Measurements from ENCODE around the gene PSMD1.

The PSMD1 gene

DNA sequence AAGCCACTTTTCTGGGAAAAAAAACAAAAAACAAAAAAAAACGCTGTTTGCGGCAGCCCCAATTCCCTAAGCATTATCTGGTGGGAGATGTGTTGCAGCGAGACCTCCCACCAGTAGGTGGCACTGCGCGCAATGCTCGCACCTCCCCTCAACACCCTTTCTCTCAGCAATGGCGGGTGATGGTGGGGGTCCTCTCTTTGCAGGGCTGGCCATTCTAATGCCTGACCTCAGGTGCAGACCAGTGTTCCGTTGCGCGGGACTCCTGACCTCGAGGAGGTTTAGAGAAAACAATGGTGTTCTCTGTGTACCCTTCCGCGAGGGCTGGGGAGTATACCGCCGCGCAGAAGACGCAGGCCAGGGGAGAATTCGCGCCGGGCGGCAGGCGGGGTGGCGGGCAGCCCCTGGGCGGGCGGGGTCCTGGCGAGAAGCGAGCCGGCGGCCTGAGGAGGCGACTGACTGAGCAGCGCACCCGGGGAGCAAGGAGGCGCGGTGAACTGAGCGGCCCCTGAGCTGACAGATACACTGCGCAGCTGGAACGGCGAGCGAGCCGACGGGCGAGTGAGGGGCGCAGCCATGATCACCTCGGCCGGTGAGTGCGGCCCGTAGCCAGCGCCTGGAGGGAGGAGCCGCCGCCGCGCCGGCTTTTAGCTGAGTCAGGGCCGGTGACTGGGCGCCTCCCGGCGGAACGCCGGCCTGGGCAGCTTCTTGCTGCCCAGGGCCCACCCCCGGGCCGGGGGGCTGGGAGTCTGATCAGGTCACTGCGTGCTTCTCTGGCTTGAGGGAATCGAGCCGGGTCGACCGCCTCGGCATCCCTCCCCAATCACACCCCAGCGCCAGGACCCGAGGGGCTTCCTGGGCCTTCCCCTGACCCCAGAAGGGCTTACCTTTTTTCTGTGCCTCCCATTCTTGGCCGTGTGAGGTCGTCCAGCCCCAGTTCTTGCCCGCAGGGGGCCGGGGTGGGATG, at the start of gene PSMD1:
PSMD1 (plus strand) TSS at position 415 of the 964 bp plus-strand sequence; CDS start at position 574, 159 bp downstream.
- H3K4me3 Mint-ChIP-seq: peak within 1 kb of the TSS; percentile 92
- no peaks in the 10 kb centered on the region for H3K9me3 Mint-ChIP-seq
- peak within 1 kb of the TSS; percentile 96 for H3K27ac Mint-ChIP-seq (ENCODE audit: low read depth)
- DNase-seq (ENCODE audit: low spot score in 2 of 2) (peak; percentile 92), ATAC-seq (replicated peaks; ENCODE audit: extremely low read depth, poor library complexity, severe bottlenecking) (peak; percentile 86)
- peaks cover 16% of the 10 kb centered on the region for H3K27me3 Mint-ChIP-seq
- H3K4me1 Mint-ChIP-seq: peaks cover 52% of the 10 kb centered on the region
- H3K36me3 Mint-ChIP-seq (ENCODE audit: insufficient read depth): peaks cover 17% of the 10 kb centered on the region

DNA sequence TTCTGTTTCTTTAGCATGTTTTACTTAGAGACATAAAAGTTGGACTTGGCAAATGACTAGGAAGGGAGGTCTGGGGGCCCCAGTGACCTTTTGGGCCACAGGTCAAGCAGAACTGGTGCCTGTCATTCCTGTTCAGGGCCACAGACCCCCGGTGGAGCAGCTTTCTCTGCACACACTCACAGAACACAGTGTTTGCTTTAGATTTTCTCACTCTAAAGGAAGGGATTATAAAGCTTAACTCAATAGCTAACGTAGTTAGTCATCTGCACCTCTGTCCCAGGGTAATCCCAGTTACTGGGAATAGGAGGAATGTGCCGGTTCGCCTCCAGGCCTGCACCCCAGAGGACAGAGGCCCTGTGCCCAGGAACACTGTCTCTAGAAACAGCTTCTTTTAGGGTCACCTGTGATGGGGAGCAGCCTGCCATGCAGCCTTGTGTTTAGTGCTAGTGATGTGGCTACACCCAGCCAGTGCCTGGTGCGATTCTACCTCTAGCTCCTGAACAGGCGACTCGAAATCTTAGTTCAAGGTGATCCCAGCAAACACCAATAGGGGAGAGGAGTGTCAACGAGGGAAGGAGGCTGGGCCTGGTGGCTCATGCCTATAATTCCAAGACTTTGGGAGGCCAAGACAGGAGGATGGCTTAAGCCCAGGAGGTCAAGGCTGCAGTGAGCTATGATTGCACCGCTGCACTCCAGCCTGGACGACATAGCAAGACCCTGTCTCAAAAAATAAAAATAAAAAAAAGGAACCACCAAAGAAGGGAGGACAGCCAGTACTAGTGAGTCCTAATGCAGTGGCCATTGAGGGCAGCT, 49.2 kb upstream of the PSMD1 start:
- no peak for ATAC-seq (replicated peaks; ENCODE audit: extremely low read depth, poor library complexity, severe bottlenecking)
- DNase-seq (ENCODE audit: low spot score in 2 of 2): no peak
- Mint-ChIP-seq H3K4me1 (no peaks in the 10 kb centered on the region), H3K27me3 (peaks cover 27% of the 10 kb centered on the region), H3K27ac (ENCODE audit: low read depth) (no peak overlapping the region), H3K4me3 (no peak overlapping the region), H3K9me3 (peaks cover 11% of the 10 kb centered on the region), H3K36me3 (ENCODE audit: insufficient read depth) (peaks cover 1% of the 10 kb centered on the region)

DNA sequence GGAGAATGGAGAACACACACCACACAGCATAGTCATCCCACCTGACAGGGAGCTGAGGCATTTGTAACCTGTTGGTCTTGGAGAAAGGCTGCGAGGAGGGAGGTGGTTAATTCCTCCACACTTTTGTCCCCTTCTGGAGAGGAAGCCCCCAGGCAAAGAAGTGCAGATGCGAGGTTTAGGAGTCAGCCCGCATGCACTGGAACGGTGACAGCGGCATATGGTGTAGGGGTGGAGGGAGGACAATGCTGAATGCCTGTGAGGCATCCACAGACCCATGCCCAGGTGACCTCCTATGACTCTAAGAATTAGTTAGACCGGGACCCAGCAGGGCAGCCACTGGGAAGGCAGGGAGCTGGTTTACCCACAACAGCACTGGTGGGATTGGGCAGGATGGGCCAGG, 48.5 kb upstream of the PSMD1 start:
- Mint-ChIP-seq H3K9me3 (peaks cover 11% of the 10 kb centered on the region), H3K4me3 (no peak overlapping the region), H3K4me1 (no peaks in the 10 kb centered on the region), H3K36me3 (ENCODE audit: insufficient read depth) (peaks cover 1% of the 10 kb centered on the region), H3K27me3 (peaks cover 34% of the 10 kb centered on the region), H3K27ac (ENCODE audit: low read depth) (no peak overlapping the region)
- ATAC-seq (replicated peaks; ENCODE audit: extremely low read depth, poor library complexity, severe bottlenecking) (no peak), DNase-seq (ENCODE audit: low spot score in 2 of 2) (no peak)

DNA sequence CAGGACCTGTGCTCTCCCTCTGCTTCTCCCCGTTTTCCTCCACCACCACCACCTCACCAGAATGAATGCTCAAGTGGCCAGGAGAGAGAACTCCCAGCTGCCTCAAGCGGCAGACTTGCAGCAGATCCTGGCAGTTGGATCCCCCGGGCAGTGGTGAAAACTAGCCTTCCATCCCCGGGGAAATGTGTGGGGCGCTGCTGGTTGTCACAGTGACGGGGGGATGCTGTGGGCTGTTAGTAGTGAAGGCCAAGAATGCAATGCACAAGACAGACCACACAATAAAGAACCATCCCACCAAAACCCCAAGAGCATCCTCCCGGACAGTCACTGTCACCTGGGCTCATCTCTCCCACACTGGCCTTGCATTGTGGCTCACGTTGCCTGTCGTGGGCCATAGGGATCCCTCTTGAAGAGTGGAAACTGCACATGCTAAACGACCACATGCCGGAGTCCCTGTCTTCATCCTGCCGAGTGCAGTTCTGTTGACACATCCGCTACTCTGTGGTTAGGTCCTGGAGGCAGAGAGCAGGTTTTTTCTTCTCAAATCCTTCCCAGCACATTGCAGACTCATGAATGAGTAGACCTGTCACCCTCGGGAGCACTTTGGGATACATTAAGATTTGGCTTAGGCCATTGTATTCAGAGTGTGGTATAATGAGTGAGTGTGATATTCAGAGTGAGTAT, 47.3 kb upstream of the PSMD1 start:
- H3K27me3 Mint-ChIP-seq: peaks cover 38% of the 10 kb centered on the region
- no peak overlapping the region for H3K4me3 Mint-ChIP-seq

DNA sequence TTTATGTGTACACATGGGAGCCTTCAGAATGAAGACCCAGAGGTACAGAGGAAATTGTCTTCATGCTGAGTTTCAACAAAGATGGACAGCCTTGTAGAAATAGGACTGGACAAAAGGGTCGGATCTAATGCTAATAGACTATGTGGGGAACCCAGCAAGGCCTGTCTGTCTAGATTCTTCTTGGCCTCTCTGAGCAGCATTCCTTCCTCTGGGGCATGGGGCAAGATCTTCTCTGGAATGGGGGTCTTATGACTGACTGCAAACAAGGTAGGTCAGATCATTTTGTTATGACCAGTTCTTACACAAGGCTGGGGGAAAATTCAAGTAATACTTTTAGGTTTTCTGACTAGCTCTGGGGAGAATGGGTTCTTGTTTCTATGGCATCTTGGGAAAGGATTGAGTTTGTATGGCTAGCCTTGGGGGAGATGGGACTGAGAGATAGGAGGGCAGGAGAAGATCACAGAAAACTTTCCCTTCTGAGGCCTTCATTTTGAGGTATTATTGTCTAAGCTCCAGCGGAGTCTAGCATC, 46.4 kb upstream of the PSMD1 start:
- no peak overlapping the region for H3K4me3 Mint-ChIP-seq
- H3K27ac Mint-ChIP-seq (ENCODE audit: low read depth): no peak overlapping the region
- no peak for DNase-seq (ENCODE audit: low spot score in 2 of 2)

More for the DNA sequence above, 47.3 kb upstream of the PSMD1 start:
- Mint-ChIP-seq H3K36me3 (ENCODE audit: insufficient read depth) (peaks cover 1% of the 10 kb centered on the region), H3K9me3 (peaks cover 11% of the 10 kb centered on the region), H3K27ac (ENCODE audit: low read depth) (no peak overlapping the region), H3K4me1 (no peaks in the 10 kb centered on the region)
- no peak for ATAC-seq (replicated peaks; ENCODE audit: extremely low read depth, poor library complexity, severe bottlenecking)
- no peak for DNase-seq (ENCODE audit: low spot score in 2 of 2)

DNA sequence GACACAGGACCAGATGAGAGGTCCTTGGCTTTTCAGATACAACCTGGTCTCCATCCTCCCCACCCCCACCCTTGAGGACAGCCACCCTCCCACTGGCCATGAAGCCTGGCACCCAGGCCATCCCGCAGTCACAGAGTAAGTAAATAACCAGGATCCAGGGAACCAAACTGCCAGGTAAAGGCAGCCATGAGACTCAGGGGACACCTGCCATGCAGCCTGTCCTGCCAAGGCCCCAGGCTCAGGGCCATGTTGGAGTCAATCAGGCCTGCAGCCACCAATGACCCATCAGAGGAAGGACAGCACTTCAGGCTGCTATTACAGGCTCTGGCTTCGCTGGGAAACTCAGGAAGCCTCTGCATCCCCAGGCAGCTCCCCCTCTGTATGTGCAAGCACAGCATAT, 45.1 kb upstream of the PSMD1 start:
- no peaks in the 10 kb centered on the region for H3K4me1 Mint-ChIP-seq
- H3K36me3 Mint-ChIP-seq (ENCODE audit: insufficient read depth): peaks cover 1% of the 10 kb centered on the region
- DNase-seq (ENCODE audit: low spot score in 2 of 2) (no peak), ATAC-seq (replicated peaks; ENCODE audit: extremely low read depth, poor library complexity, severe bottlenecking) (no peak)
- H3K9me3 Mint-ChIP-seq: no peaks in the 10 kb centered on the region
- H3K4me3 Mint-ChIP-seq: no peak overlapping the region
- no peak overlapping the region for H3K27ac Mint-ChIP-seq (ENCODE audit: low read depth)
- H3K27me3 Mint-ChIP-seq: peaks cover 57% of the 10 kb centered on the region

More for the DNA sequence above, 46.4 kb upstream of the PSMD1 start:
- peaks cover 47% of the 10 kb centered on the region for H3K27me3 Mint-ChIP-seq
- ATAC-seq (replicated peaks; ENCODE audit: extremely low read depth, poor library complexity, severe bottlenecking): no peak
- H3K9me3 Mint-ChIP-seq: peaks cover 5% of the 10 kb centered on the region
- H3K36me3 Mint-ChIP-seq (ENCODE audit: insufficient read depth): peaks cover 1% of the 10 kb centered on the region
- H3K4me1 Mint-ChIP-seq: no peaks in the 10 kb centered on the region

DNA sequence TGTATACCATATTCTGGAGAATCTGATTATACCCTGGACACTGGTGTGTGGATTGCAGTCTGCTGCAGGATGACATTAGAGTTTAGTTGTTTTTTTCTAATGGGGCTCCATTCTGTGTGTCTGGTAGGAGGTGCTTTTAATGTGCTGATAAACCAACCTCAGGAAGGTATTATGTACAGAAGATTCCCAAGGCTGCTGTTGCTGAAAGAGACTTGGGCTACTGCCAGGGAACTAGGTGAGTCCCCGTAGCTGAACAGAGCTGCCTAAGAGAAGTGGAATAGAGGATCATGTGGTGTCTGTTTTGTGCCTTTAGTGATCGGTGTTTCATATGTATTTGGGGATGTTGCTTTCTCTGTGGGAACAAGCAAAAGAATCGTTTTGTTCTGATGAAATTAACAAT, 44.2 kb upstream of the PSMD1 start:
- no peak overlapping the region for H3K27ac Mint-ChIP-seq (ENCODE audit: low read depth)

DNA sequence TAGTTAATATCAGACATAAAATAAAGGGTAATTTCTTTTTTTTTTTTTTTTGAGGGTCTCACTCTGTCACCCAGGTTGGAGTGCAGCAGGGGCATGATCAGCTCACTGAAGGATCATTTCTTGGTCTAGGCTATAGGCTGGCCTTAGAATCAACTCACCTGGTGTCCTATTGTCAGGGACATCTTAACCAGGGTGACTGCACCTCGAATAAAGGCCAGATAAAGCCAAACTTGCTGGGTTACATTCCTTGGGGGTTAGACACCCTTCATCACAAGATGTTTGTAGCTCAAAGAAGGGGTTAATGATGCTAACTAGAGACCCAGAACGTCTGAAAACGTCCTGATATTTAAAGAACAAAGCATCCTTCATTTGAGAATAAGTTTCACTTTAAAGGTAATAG, 42.8 kb upstream of the PSMD1 start:
- H3K27ac Mint-ChIP-seq (ENCODE audit: low read depth): no peak overlapping the region
- H3K9me3 Mint-ChIP-seq: no peaks in the 10 kb centered on the region
- H3K4me3 Mint-ChIP-seq: no peak overlapping the region
- H3K27me3 Mint-ChIP-seq: peaks cover 69% of the 10 kb centered on the region
- DNase-seq (ENCODE audit: low spot score in 2 of 2) (no peak), ATAC-seq (replicated peaks; ENCODE audit: extremely low read depth, poor library complexity, severe bottlenecking) (no peak)
- H3K36me3 Mint-ChIP-seq (ENCODE audit: insufficient read depth): peaks cover 3% of the 10 kb centered on the region
- peaks cover 5% of the 10 kb centered on the region for H3K4me1 Mint-ChIP-seq

More for the DNA sequence above, 44.2 kb upstream of the PSMD1 start:
- ATAC-seq (replicated peaks; ENCODE audit: extremely low read depth, poor library complexity, severe bottlenecking) (no peak), DNase-seq (ENCODE audit: low spot score in 2 of 2) (no peak)
- no peaks in the 10 kb centered on the region for H3K9me3 Mint-ChIP-seq
- peaks cover 66% of the 10 kb centered on the region for H3K27me3 Mint-ChIP-seq
- peaks cover 4% of the 10 kb centered on the region for H3K4me1 Mint-ChIP-seq
- H3K4me3 Mint-ChIP-seq: no peak overlapping the region
- peaks cover 1% of the 10 kb centered on the region for H3K36me3 Mint-ChIP-seq (ENCODE audit: insufficient read depth)

DNA sequence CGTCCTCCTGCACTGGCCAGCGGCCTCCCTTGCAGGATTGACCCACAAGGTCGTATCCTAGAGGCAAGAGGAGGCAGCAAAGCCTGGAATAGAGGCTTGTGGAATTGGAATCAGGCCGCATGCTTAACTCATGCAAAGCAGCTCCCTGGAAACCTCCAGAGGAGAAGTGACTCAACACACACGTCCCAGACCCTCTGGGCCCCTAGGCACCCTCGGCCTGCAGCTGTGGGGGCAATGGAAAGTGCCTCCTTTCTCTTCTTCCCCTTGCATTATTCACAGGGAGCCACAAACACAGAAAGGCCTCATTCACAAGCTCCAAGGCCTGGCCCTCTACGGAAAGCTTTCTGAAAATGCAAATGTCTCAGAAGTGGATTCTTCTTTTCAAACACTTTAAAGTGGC, 41.2 kb upstream of the PSMD1 start:
- no peaks in the 10 kb centered on the region for H3K9me3 Mint-ChIP-seq
- H3K4me1 Mint-ChIP-seq: peaks cover 5% of the 10 kb centered on the region
- H3K27ac Mint-ChIP-seq (ENCODE audit: low read depth): no peak overlapping the region
- ATAC-seq (replicated peaks; ENCODE audit: extremely low read depth, poor library complexity, severe bottlenecking) (no peak), DNase-seq (ENCODE audit: low spot score in 2 of 2) (no peak)
- H3K36me3 Mint-ChIP-seq (ENCODE audit: insufficient read depth): peaks cover 3% of the 10 kb centered on the region
- H3K4me3 Mint-ChIP-seq: no peak overlapping the region
- peaks cover 69% of the 10 kb centered on the region for H3K27me3 Mint-ChIP-seq

DNA sequence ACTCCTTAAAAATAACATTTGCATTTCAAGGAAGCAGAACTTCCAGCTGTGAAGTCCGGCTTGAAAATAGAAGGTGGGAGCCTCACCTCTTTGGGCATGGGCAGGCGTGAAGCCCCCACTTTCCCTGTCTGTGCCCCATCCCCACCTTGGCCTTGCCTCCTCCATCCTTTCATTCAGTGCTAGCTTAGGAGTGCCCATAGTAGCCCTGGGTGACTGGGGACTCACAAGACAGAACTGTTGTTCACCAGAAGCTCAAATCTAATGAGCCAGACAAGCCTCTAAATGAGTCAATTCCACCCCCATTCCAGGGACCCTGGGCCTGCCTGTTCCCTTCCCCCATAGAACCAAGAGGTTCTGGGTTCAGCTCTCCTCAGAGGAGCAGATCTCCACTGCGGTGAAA, 40.7 kb upstream of the PSMD1 start:
- no peak overlapping the region for H3K4me3 Mint-ChIP-seq
- no peak for DNase-seq (ENCODE audit: low spot score in 2 of 2)
- H3K27me3 Mint-ChIP-seq: peaks cover 70% of the 10 kb centered on the region
- H3K4me1 Mint-ChIP-seq: peaks cover 5% of the 10 kb centered on the region
- H3K36me3 Mint-ChIP-seq (ENCODE audit: insufficient read depth): peaks cover 3% of the 10 kb centered on the region
- no peak for ATAC-seq (replicated peaks; ENCODE audit: extremely low read depth, poor library complexity, severe bottlenecking)
- no peak overlapping the region for H3K27ac Mint-ChIP-seq (ENCODE audit: low read depth)
- no peaks in the 10 kb centered on the region for H3K9me3 Mint-ChIP-seq

DNA sequence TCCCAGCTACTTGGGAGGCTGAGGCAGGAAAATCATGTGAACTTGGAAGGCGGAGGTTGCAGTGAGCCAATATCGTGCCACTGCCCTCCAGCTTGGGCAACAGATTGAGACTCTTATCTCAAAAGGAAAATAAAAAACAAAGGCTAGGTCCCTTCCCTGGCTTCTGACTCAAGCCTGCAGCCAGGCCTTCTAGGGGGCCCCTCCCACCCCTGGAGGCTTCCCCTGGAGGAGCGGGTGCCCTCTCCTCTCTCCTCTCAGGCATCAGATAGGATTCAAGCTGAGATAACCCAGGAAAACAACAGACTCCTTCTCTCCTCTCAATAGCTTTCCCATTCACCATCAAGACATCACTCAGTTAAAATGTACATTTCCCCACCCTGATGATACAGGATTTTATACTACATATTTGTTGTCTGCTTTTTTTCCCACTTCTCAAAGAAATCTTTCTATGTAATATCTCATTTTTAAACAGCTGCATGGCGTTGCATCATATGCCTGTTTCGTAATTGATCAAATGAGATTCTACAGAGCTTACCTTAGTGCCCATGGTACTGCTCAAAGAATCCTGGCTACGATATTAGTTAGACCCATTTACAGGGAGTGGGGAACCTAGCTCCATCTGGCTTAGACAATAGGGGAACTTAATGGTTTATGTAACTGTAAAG, 40.0 kb upstream of the PSMD1 start:
- Mint-ChIP-seq H3K4me1 (peaks cover 5% of the 10 kb centered on the region), H3K36me3 (ENCODE audit: insufficient read depth) (peaks cover 3% of the 10 kb centered on the region), H3K9me3 (no peaks in the 10 kb centered on the region), H3K4me3 (no peak overlapping the region), H3K27me3 (peaks cover 70% of the 10 kb centered on the region), H3K27ac (ENCODE audit: low read depth) (no peak overlapping the region)
- ATAC-seq (replicated peaks; ENCODE audit: extremely low read depth, poor library complexity, severe bottlenecking) (no peak), DNase-seq (ENCODE audit: low spot score in 2 of 2) (no peak)

DNA sequence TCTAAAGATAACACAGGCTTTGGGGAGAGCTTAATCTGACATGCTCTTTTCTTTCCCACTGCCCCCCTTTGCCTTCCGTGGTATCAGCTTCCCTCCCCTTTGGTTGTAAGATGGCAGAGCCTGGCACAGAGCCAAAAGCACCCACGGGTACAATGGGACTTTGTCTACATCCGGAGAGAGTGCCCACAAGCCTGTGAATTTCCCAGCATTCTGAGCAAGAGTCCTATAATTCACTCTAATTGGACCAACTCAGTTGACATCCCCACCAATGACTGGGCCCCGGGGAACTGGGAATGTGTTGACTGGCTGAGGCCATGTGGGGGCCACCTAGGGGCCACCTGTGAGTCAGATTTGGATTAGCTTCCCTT, 39.5 kb upstream of the PSMD1 start:
- H3K9me3 Mint-ChIP-seq: no peaks in the 10 kb centered on the region
- peaks cover 3% of the 10 kb centered on the region for H3K36me3 Mint-ChIP-seq (ENCODE audit: insufficient read depth)
- ATAC-seq (replicated peaks; ENCODE audit: extremely low read depth, poor library complexity, severe bottlenecking): no peak
- peaks cover 64% of the 10 kb centered on the region for H3K27me3 Mint-ChIP-seq
- H3K4me1 Mint-ChIP-seq: peaks cover 5% of the 10 kb centered on the region
- no peak for DNase-seq (ENCODE audit: low spot score in 2 of 2)
- peak overlapping the region; percentile 19 for H3K27ac Mint-ChIP-seq (ENCODE audit: low read depth)
- H3K4me3 Mint-ChIP-seq: no peak overlapping the region

All from central memory CD8-positive, alpha-beta T cell (primary cell).